CD14-positive monocyte (primary cell): Measurements from ENCODE around the gene ANK2. TPM values are rescaled to one million over a fixed set of nuclear protein-coding genes. Genes with fewer than 3 reads are reported as not detected.

ENCODE experiments used
- DNase-seq, 3 donors: peaks; one replicate each; pipeline ENCODE4 v3.0.0-alpha.2; 2011 to 2022
- H2AFZ ChIP-seq: 2 replicates; pipeline ENCODE4 v1.6.0; 2012; ENCODE audit warnings: mild to moderate bottlenecking, low read depth, low read length, inconsistent platforms; ENCODE audit not compliant: insufficient read depth, poor library complexity, severe bottlenecking
- H3K27ac ChIP-seq, 2 donors: 1 replicate in 1 of 2; 2 replicates in 1 of 2; pipeline ENCODE4 v1.5.1; 2012 to 2013; ENCODE audit warnings: low read length in 2 of 2, control low read depth in 1 of 2, inconsistent platforms in 1 of 2, low read depth in 1 of 2, mild to moderate bottlenecking in 1 of 2
- H3K27me3 ChIP-seq, 2 donors: one replicate each; pipeline versions ENCODE4 v1.6.0 to v1.6.1; 2011 to 2013; ENCODE audit warnings: low read length in 2 of 2; ENCODE audit not compliant: control insufficient read depth in 2 of 2, insufficient read depth in 2 of 2
- H3K36me3 ChIP-seq, 2 donors: replicated peaks in 1 of 2; 1 replicate in 1 of 2; 2 replicates in 1 of 2; pipeline versions ENCODE4 v1.5.1 to v1.6.1; 2012 to 2013; ENCODE audit warnings: low read length in 2 of 2, control low read depth in 1 of 2, inconsistent platforms in 1 of 2, mild to moderate bottlenecking in 1 of 2; ENCODE audit not compliant: insufficient read depth in 2 of 2, control insufficient read depth in 1 of 2
- H3K4me1 ChIP-seq, 2 donors: 1 replicate in 1 of 2; 2 replicates in 1 of 2; pipeline versions ENCODE4 v1.5.1 to v1.6.1; 2012 to 2013; ENCODE audit warnings: low read length in 2 of 2, control low read depth in 1 of 2, inconsistent platforms in 1 of 2, mild to moderate bottlenecking in 1 of 2, moderate library complexity in 1 of 2; ENCODE audit not compliant: insufficient read depth in 2 of 2, control insufficient read depth in 1 of 2
- H3K4me2 ChIP-seq: replicated peaks from 2 replicates; pipeline ENCODE3; 2012; ENCODE audit warnings: low read length, moderate library complexity, mild to moderate bottlenecking; ENCODE audit not compliant: poor library complexity, severe bottlenecking; ENCODE audit errors: extremely low read depth
- H3K4me3 ChIP-seq, 3 experiments: fragments of 200-600 bp in 1 of 3; sonication (generic) in 1 of 3; replicated peaks in 1 of 3; 1 replicate in 2 of 3; 2 replicates in 1 of 3; pipeline ENCODE4 v1.5.1; 2011 to 2013; ENCODE audit warnings: low read length in 3 of 3, mild to moderate bottlenecking in 3 of 3, control low read depth in 2 of 3, low read depth in 2 of 3, inconsistent platforms in 1 of 3, moderate library complexity in 1 of 3
- H3K79me2 ChIP-seq: 2 replicates; pipeline ENCODE4 v1.6.0; 2012; ENCODE audit warnings: mild to moderate bottlenecking, control low read depth, inconsistent platforms, low read length, moderate library complexity; ENCODE audit not compliant: insufficient read depth
- H3K9ac ChIP-seq: 2 replicates; pipeline ENCODE4 v1.6.0; 2017; ENCODE audit warnings: low read length, mild to moderate bottlenecking; ENCODE audit not compliant: insufficient read depth, poor library complexity, severe bottlenecking
- H3K9me3 ChIP-seq, 2 donors: replicated peaks in 1 of 2; 1 replicate in 1 of 2; 2 replicates in 1 of 2; pipeline versions ENCODE4 v1.5.1 to v1.6.1; 2012 to 2013; ENCODE audit warnings: low read length in 2 of 2, control low read depth in 1 of 2; ENCODE audit not compliant: control insufficient read depth in 1 of 2, insufficient read depth in 1 of 2
- H4K20me1 ChIP-seq: 2 replicates; pipeline ENCODE4 v1.6.0; 2012; ENCODE audit warnings: mild to moderate bottlenecking, low read length, control low read depth, moderate library complexity; ENCODE audit not compliant: insufficient read depth
- H3K27ac Mint-ChIP-seq, 7 donors: one replicate each; pipeline ENCODE4 v1.8.0; 2020; ENCODE audit warnings: mild to moderate bottlenecking in 7 of 7, mixed read lengths in 7 of 7, moderate library complexity in 6 of 7, inconsistent platforms in 2 of 7
- H3K27me3 Mint-ChIP-seq, 3 donors: one replicate each; pipeline ENCODE4 v1.8.0; 2021 to 2022; ENCODE audit warnings: low read depth in 3 of 3, mild to moderate bottlenecking in 3 of 3, mixed read lengths in 3 of 3, moderate library complexity in 3 of 3, inconsistent platforms in 1 of 3
- H3K36me3 Mint-ChIP-seq, 2 donors: one replicate each; pipeline ENCODE4 v1.8.0; 2020; ENCODE audit warnings: mixed read lengths in 2 of 2, inconsistent platforms in 1 of 2, mild to moderate bottlenecking in 1 of 2
- H3K4me1 Mint-ChIP-seq: one replicate; pipeline ENCODE4 v1.8.0; 2020; ENCODE audit warnings: mild to moderate bottlenecking, mixed read lengths
- H3K4me3 Mint-ChIP-seq, 2 donors: one replicate each; pipeline ENCODE4 v1.8.0; 2020; ENCODE audit warnings: mild to moderate bottlenecking in 2 of 2, mixed read lengths in 2 of 2, moderate library complexity in 1 of 2
- H3K9me3 Mint-ChIP-seq, 7 donors: one replicate each; pipeline ENCODE4 v1.8.0; 2020 to 2022; ENCODE audit warnings: mixed read lengths in 7 of 7, mild to moderate bottlenecking in 6 of 7, moderate library complexity in 6 of 7, inconsistent platforms in 2 of 7
- WGBS: methylation state at CpG from one replicate; pipeline ENCODE4 v1.1.5; 2013; ENCODE audit warnings: missing lambda C conversion rate; ENCODE audit not compliant: insufficient coverage; 5-methylcytosine and 5-hydroxymethylcytosine counted together
- intact Hi-C, 2 donors: fragments of 100-400 bp; cut with micrococcal nuclease; formaldehyde crosslinking; loops; one replicate each; pipeline versions ENCODE4 v1.15.0 to v1.15.1; 2023
- polyA plus RNA-seq, 3 donors: library from polyadenylated mRNA; depleted of rRNA in 1 of 3; unstranded in 2 of 3; stranded (reverse) in 1 of 3; fragments of 300-500 nt in 2 of 3; fragments of >200 nt in 1 of 3; fragmentation: Illumina TruSeq in 2 of 3; gene quantifications; 1 replicate in 2 of 3; 2 replicates in 1 of 3; pipeline ENCODE4 v1.2.3, GENCODE V29; 2012 to 2021
- TF ChIP-seq, protein P1 (sequence below): fragments of 200-600 bp; IDR thresholded peaks from one replicate; pipeline ENCODE4 v1.8.0; 2022; ENCODE audit warnings: antibody characterized with exemption, mild to moderate bottlenecking

The ANK2 gene
- polyA plus RNA-seq, 3 donors: not detected

DNA sequence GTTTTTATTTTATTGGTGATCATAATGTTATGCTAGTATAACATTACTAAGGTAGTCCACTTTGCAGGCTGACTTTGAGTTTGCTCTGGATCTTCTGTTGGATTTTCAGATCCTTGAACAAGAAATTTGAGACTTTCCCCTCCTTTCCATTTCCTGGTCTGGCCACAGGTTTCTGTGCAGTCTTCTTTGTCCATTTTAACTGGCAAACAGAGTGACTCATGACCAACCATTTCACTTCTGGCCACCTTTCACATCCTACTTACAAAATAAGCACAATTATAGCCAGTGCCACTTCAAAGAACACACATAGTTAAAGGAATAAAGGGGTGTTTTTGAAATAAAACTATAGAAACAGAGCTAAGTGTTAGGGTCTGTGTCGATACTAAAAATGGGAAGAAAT, 8.4 kb downstream of the ANK2 start:
- Mint-ChIP-seq H3K4me3 (no peak overlapping the region), H3K36me3 (no peaks in the 10 kb centered on the region), H3K9me3 (no peaks in the 10 kb centered on the region), H3K27ac (no peak overlapping the region), H3K4me1 (no peaks in the 10 kb centered on the region), H3K27me3 (peaks cover 0 to 3% (median 1%) of the 10 kb centered on the region in 3 donors)
- H3K4me1 ChIP-seq: no peaks in the 10 kb centered on the region
- no peak overlapping the region for H2AFZ ChIP-seq
- no peaks in the 10 kb centered on the region for H3K9me3 ChIP-seq
- no peak overlapping the region for H3K9ac ChIP-seq
- H3K4me3 ChIP-seq: no peak overlapping the region
- no peaks in the 10 kb centered on the region for H3K36me3 ChIP-seq
- no peaks in the 10 kb centered on the region for H3K27me3 ChIP-seq
- no peak overlapping the region for H3K27ac ChIP-seq
- intact Hi-C loops: no loop called here
- no peaks in the 10 kb centered on the region for H3K79me2 ChIP-seq
- no peak for DNase-seq
- no peaks in the 10 kb centered on the region for H4K20me1 ChIP-seq
- TF ChIP-seq, protein P1, sequence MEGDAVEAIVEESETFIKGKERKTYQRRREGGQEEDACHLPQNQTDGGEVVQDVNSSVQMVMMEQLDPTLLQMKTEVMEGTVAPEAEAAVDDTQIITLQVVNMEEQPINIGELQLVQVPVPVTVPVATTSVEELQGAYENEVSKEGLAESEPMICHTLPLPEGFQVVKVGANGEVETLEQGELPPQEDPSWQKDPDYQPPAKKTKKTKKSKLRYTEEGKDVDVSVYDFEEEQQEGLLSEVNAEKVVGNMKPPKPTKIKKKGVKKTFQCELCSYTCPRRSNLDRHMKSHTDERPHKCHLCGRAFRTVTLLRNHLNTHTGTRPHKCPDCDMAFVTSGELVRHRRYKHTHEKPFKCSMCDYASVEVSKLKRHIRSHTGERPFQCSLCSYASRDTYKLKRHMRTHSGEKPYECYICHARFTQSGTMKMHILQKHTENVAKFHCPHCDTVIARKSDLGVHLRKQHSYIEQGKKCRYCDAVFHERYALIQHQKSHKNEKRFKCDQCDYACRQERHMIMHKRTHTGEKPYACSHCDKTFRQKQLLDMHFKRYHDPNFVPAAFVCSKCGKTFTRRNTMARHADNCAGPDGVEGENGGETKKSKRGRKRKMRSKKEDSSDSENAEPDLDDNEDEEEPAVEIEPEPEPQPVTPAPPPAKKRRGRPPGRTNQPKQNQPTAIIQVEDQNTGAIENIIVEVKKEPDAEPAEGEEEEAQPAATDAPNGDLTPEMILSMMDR: no peak
- H3K4me2 ChIP-seq: no peak overlapping the region
- no CpG with 5 or more reads among the region's 1 CpG for WGBS

DNA sequence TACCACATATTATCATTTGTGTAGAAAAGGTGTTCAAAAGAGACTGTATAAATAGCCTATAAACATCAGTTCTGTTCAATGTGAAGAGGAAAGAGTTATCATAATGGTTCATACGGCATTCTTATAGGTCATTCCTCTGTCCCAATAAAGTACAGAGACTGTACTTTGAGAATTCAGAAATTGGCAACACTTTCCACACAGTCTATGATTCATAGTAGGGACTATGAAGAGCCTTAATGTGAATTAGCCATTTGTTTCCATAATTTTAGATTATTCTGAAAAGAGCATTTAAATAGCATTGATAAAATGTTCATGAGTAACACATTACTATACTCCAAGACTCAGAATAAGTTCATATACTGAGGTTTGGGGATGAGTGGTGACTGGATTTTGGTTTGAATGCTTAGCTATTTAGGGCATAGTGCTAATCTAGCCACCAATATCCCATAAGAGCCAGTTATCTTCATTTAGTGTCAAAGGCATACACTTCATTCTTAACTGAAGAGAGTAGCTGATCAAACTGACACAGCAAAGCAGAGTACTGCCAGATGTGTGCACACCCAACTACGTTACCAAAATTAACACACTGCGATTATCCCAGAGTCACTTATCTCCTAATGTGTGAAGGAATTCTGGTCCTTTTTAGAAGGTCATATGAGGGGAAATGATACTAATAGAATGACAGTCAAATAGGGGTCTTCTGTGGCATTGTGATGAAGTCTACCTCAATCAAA, 10.2 kb downstream of the ANK2 start:
- no CpG with 5 or more reads among the region's 3 CpGs for WGBS
- no peak overlapping the region for H3K9ac ChIP-seq
- no peaks in the 10 kb centered on the region for H3K4me1 ChIP-seq
- no peak overlapping the region for H3K4me2 ChIP-seq
- intact Hi-C loops: no loop called here
- Mint-ChIP-seq H3K4me1 (no peaks in the 10 kb centered on the region), H3K4me3 (no peak overlapping the region), H3K36me3 (no peaks in the 10 kb centered on the region), H3K27ac (no peak overlapping the region), H3K27me3 (peaks cover 0 to 3% (median 1%) of the 10 kb centered on the region in 3 donors), H3K9me3 (no peaks in the 10 kb centered on the region)
- H3K27me3 ChIP-seq: no peaks in the 10 kb centered on the region
- H3K36me3 ChIP-seq: no peaks in the 10 kb centered on the region
- no peaks in the 10 kb centered on the region for H4K20me1 ChIP-seq
- no peaks in the 10 kb centered on the region for H3K9me3 ChIP-seq
- no peak overlapping the region for H3K27ac ChIP-seq
- TF ChIP-seq, protein P1: no peak
- H3K79me2 ChIP-seq: no peaks in the 10 kb centered on the region
- no peak for DNase-seq
- H3K4me3 ChIP-seq: no peak overlapping the region
- H2AFZ ChIP-seq: no peak overlapping the region
